NCI-H446 treated with DMSO at 0.1 percent for 48 hours (cell line): ENCODE data around the gene MRPS15.
"Not testable (repeated sequence)": the region's sequence is repeated elsewhere in the genome, so short reads cannot be mapped to it uniquely, and the experiment has no call there.

ENCODE experiments used
- DNase-seq: peaks from one replicate; lab custom pipeline; 2025; lab: John Stamatoyannopoulos, UW

MRPS15 gene

DNA sequence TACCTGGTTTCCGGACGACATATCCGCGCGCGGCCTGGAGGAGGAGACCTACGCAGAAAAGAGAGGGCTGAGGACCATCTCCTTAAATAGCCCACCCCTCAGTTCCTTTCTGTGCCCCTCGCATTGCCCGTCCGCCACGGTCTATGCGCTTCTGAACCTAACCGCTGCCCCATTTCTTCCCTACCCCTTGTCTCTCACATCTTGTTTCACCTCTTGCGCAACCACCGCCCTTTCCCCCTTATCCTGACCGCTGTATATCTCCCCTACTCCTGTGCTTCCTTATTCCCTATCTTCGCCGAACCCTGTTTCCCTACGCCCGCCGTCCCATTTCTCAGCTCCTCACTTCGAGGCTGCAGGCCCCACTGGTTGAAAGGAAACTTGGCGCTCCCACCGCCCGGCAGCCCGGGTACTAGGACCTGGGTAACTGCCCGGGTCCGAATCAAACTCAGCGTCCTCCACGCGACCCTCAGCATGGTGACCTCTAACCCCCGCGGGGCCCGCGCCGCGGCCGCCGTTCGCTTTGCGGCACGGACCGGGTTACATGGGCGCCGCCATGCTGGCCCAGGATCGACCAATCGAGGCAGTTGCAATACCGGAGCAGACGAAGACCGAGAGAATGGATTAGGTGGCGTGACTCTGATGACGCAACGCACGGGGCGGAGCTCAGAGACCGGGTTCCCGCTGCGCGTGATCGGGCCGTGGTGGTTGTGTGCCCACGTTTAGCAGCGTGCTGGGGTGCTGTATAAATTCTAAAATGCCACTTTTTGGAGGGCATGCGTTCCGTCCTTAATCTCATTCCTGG, at the start of gene MRPS15:
MRPS15 (minus strand) TSS at position 582 of the 802 bp plus-strand sequence; CDS start at position 473, 109 bp downstream.
- DNase-seq, result peak; percentile 88

DNA sequence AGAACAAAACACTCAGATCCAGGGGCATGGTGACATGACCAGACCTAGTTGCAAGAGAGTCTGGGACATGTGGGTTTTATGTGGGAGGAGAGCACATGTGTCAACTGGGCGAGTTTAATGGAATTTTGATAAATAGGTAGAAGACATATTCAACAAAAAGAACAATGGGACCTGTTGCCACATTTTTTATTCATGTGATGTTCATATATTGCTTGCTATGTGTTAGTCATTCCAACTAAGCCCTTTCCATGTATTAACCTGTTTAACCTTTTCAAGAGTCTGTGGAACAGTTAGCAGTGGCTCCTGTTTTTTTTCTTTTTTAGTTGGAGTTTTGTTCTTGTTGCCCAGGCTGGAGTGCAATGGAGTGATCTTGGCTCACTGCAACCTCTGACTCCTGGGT, 48.7 kb upstream of the MRPS15 start:
- DNase-seq, result no peak

DNA sequence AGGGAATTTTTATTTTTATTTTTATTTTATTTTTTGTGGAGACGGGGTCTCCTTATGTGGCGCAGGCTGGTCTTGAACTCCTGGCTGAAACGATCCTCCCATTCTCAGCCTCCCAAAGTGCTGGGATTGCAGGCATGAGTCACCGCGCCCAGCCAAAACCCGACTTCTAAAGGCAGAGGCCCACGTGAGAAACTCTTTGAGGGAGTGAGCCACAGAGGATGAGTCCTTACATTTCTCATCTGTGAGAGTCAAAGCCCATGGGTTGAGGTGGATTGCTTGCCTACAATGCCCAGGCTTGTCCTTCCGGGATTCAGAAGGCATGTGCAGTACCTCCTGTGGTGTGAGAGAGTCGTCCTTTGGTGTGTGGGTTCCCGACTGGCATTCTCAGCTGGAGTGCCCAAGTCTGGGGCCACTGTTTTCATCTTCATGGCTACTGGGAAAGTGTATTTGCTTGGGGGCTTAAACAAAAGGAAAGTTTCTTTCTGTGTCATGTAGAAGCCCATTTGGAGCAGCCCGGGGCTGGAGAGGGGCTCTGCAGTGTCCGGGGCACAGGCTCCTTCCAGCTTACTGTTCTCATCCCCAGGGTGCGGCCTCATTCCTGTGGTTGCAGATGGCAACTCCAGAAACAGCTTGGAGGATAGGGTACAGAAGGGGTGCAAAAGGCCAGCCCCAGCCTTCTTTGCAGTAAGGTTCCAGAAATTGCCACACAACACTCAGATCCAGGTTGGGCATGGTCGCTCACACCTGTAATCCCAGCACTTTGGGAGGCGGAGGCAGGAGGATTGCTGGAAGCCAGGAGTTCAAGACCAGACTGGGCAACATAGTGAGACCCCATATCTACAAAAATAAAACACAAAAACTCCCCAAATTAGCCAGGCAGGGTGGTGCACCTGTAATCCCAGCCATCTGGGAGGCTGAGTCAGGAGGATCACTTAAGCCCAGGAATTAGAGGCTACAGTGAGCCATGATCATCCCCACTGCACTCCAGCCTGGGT, 47.9 kb upstream of the MRPS15 start:
- no peak for DNase-seq

DNA sequence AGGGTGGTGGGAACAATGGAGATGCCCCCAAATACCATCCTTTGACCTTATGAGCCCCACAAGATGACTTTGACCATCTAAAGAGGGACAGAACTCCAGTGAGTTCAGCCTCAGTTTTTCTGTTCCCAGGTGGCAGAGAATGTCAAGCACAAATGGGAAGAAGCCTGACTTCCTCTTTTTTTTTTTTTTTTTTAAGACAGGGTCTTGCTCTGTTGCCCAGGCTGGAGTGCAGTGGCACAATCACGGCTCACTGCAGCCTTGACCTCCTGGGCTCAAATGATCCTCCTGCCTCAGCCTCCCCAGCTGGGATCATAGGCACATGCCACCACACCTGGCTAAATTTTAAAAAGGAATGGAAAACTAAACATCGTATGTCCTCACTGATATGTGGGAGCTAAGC, 47.0 kb upstream of the MRPS15 start:
- not testable (repeated sequence) for DNase-seq

DNA sequence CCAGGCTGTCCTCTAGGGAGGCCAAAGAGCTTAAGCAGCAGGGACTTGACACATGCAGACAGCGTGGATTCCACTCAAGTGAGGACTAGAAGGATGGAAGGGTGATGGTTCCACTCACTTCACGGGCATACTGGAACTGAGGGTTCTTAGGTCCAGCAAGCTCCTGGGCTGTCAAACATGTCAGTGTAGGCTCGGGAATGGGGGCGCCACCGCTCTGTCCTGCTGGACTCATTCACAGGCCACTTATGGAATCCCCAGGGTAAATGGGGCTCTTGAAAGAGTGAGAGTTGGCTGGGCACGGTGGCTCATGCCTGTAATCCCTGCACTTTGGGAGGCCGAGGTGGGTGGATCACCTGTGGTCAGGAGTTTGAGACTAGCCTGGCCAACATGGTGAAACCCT, 46.2 kb upstream of the MRPS15 start:
- no peak for DNase-seq

DNA sequence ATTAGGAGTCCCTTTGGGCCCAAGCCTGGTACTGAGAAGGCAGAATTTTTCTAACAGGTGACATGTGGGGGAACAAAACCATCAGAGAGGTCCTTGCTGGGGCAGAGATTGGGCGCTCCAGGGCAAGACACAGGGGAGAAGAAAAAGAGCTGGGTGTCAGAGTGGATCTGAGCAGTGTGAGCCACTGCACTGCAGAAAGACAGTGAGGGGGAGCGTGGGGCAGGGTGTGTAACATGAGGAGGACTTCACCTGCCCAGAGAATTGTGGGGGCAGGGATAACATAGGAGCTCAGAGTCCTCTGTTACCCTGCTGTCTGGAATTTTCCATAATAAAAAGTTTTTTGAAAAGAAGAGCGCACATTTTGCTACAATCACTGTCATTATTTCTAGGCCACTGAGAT, 44.1 kb upstream of the MRPS15 start:
- DNase-seq, result no peak

DNA sequence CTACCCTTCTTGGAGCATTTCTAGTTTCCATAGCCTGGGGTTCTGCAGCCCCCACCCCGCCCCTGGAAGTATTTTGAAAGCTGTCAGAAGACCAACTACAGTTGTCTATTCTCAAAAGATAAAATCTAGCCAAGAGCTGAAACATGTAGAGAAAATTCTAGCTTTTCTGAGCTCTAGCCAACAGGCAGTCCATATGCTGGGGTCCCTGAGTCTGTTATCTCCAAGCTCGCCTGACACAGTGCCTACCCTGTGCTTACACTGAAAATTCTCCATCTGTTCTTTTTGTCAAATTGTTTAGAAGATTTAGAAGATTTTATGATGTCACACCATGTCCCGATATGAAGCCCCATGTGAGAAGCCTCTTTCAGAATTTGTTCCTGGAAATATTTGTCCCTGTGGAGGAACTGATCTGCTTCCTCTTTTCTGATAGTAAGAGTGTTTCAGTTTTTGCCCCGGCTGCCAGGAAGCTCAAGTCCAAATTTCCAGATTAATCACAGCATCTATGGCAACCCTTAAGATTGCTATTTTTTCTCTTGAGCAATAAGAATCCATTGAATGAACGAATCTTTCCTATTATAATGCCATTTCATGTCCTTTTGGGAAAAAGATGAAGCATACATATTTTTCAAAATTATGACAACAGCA, 42.2 kb upstream of the MRPS15 start:
- no peak for DNase-seq

DNA sequence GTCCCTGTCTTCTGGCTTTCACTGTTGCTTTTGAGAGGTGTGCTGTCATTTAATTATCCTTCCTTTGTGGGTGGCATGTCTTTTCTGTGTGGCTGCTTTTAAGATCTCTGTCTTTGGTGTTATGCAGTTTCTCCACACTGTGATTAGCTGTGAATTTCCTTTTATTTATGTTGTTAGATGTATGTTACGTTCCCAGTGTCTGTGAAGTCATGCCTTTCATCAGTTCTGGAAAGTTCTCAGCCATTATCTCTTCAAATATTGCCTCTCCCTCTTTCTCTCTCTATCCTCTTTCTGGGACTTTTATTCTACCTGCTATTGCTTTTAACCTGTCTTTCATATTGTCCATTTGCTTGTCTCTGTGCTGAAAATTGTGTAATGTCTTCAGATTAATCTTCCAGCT, 39.5 kb upstream of the MRPS15 start:
- no peak for DNase-seq

DNA sequence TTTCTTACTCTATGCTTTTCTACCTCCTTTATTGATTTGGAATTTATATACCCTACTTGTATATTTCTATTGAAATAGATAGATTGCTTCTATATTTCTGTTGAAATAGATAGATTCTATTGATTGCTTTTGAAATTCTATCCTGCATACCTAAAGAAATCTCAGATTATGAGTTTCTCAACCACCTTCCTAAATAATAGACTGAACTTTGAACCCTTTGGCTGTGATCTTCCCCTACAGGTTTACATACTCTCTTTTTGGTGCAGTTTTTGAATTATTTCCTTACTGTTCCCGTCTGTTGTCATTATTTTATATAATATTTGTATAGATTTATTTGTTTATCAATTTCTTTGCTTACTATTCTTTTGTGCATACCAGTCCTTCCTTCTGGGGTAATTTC, 39.0 kb upstream of the MRPS15 start:
- DNase-seq, result no peak

DNA sequence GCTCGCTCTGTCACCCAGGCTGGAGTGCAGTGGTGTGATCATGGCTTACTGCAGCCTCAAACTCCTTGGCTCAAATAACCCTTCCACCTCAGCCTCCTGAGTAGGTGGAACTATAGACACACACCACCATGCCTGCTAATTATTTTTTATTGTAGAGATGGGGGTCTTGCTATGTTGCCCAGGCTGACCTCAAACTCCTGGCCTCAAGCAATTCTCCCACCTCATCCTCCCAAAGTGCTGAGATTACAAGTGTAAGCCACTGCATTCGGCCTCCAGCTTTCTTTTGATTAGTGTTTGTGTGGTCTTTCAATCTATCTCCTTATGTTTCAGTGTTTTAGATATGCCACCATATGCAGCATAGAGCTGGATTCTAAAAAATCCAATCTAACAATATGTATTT, 38.4 kb upstream of the MRPS15 start:
- no peak for DNase-seq

DNA sequence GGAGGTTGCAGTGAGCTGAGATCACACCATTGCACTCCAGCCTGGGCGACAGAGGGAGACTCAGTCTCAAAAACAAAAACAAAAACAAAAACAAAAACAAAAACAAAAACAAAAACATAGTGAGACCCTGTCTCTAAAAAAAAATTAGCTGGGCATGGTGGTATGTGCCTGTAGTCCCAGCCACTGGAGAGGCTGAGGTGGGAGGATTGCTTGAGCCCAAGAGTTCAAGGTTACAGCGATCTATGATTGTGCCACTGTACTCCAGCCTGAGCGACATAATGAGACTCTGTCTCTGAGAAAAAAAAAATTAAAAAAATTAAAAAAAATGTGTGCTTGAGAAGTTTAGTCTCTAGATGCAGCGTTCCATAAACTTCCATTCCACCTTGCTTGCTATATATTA, 37.7 kb upstream of the MRPS15 start:
- DNase-seq, result not testable (repeated sequence)

DNA sequence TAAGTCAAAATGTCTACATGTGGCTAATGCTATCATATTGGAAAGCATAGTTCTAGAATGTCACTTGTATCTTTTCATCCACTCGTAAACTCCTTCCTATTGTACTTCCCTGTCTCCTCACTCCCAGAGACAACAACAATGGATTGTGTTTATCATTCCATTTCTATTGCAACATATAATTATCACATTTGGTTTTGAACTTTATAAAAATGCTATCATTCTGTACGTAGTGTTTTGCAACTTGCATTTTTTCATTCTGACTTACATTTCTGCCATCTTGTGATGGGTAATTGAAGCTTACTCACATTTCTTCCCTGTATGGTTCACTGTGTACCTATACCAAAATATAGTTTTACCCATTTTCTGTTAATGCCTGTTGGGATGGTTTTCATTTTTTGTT, 33.0 kb upstream of the MRPS15 start:
- no peak for DNase-seq

DNA sequence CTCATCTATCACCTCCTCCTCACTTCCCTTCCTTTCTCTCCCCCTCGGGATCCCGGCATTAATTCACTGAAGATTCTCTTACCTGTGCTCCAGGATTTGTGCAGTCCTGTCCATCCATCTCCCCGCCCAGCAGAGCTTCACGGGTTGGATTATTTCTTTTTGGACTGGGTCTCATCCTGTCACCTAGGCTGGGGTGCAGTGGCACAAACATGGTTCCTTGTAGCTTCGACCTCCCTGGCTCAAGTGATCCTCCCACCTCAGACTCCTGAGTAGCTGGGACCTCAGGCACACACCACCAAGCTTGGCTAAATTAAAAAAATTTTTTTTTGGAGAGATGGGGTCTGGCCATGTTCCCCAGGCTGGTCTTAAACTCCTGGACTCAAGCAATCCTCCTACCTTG, 30.8 kb upstream of the MRPS15 start:
- DNase-seq, result no peak

DNA sequence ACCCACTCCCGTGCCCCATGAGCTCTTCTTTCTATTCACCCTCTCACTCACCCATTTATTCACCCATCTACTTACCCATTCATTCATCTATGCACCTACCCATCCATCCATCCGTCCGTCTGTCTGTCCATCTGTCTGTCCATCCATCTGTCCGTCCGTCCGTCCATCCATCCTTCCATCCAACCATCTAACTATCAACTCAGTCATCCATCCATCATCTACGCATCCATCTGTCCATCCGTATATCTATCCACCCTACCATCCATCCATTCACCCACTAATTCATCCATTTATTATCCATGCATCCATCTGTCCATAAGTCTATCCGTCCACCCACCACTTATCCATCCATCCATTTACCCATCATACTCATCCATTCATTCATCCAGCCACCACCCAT, 29.3 kb upstream of the MRPS15 start:
- DNase-seq, result no peak

DNA sequence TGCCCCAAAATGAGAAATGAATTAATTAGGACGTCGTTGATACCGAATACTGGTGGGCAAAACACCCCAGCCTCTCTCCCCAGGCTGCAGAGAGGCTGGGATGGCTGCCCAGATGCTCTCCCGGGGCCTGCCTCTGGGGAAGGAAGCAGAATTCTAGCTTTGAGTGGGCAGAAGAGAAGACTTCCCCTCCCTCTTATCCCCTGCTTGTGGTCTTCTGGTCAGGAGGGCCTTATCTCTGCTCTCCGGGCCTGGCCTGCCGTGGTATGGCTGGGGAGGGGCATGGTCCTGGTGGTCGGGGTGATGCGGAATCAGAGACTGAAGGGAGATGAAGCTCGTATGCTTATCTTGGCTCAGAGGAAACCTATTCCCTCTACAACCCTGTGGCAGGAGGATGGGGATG, 28.3 kb upstream of the MRPS15 start:
- DNase-seq, result no peak

DNA sequence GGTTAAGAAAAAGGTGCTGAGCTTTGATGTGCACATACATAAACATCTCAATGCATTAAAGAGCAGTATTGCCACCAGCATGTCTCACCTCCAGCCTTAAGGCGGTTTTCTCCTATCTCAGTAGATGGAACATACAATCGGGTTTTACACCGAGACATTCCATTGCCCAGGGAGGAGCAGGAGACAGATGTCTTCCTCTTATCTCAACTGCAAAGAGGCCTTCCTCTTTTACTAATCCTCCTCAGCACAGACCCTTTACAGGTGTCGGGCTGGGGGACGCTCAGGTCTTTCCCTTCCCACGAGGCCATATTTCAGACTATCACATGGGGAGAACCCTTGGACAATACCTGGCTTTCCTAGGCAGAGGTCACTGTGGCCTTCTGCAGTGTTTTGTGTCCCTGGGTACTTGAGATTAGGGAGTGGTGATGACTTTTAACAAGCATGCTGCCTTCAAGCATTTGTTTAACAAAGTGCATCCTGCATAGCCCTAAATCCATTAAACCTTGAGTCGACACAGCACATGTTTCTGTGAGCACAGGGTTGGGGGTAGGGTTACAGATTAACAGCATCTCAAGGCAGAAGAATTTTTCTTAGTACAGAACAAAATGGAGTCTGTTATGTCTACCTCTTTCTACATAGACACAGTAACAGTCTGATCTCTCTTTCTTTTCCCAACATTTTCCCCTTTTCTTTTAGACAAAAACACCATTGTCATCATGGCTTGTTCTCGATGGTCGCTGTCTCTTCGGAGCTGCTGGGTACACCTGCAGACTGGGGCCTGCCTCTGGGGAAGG, 25.3 kb upstream of the MRPS15 start:
- not testable (repeated sequence) for DNase-seq

DNA sequence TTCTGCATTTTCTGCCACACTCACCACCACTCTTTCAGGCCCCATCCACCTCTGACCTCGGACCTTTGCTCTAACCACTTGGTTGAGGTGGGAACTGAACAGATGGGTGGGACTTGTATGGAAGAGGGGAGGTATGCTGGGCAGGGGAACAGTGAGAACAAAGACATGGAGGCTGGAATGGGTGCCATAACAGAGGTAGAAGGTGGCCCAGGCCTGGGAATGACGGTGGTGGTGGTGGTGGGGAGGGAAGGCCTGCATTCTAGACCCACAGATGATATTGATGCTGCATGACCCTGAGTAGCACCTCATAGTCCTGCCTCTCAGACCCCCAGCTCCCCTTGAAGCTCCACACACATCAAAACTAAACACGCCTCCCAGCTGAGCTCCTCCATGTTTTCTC, 23.7 kb upstream of the MRPS15 start:
- DNase-seq, result no peak

DNA sequence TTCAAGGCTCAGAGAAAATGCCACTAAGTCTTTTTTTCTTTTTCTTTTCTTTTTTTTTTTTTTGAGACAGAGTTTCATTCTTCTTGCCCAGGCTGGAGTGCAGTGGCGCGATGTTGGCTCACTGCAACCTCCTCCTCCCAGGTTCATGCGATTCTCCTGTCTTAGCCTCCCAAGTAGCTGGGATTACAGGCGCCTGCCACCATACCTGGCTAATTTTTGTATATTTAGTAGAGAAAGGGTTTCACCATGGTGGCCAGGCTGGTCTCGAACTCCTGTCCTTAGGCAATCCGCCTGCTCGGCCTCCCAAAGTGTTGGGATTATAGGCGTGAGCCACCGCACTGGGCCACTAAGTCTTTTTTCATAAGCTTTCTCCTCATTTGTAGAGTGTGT, 23.1 kb upstream of the MRPS15 start:
- not testable (repeated sequence) for DNase-seq

DNA sequence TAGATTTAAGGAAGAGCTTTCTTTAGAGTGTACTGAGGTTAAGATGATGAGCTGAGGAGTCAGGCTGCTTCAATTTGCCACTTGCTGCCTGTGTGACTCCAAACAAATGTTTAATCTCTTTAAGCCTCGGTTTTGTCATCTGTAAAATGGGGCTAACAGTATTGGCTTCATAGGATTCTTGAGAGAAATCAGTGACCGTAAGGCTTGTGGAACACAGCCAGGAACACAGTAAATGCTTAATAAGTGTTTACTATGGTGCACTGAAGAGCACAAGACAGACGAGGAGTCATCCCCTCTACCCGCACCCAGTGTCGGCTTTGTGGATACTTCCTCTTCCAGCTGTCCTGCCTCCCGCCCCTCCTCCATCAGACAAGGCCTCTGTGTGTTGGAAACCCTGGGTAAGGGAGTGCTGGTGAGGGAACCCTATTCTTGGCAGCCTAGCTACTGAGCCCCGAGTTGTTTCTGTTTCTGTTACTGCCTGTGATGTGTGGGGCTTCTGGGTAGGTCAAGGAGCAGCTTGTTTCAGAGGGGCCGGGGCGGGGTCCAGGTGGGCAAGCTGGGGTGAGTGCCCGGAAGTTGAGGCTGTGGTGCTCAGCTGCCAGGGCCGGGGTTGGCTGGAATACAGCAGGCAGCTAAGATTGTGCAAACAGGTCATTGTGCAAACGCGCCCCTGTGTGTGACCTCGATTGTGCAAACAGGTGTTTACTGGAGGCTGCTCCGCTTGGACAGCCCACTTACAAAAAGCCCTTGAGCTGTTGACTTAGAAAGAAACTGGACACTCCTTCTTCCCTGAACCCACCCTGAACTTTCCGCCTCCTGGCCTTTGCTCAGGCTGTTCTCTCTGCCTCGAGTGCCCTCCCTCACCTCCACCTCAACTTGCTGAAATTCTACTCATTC, 22.5 kb upstream of the MRPS15 start:
- DNase-seq, result no peak

DNA sequence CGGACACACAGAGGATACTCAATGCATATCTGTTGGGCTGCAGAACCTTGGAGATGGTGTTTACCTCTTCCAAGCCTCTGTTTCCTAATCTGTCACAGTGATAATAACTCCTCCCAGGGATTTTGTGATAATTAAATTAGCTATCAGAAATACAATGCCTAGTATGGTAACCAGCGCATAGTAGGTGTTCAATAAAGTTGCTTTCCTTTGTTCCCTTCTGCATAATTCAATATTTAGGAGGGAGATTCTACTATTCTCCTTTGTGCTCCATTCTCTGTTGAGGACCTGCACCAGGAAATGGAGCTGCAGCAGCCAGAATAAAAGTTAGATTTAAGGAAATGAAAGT, 21.9 kb upstream of the MRPS15 start:
- DNase-seq, result no peak

DNA sequence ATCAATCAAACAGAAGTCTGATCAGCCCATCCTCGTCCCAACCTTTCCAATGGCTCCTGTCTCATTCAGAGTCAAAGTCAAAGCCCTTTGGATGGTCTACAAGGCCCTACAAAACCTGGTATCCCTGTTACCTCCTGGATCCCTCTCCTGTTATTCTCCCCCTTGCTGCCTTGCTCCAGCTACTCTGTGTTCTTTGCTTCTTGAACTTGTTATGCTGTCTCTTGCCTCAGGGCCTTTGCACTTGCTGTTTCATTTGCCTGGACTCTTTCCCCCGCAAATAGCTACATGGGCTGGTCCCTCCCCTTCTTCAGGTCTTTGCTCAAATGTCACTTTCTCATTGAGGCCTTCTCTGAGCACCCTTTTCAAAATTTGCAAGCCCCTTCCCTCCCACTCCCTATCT, 19.9 kb upstream of the MRPS15 start:
- DNase-seq, result no peak
